HCT116 (cell line): ENCODE measurements around the gene UBE2E1.

Source experiments
- EZH2 ChIP-seq: fragments of 200-600 bp; sonication (generic); IDR thresholded peaks from 2 replicates; pipeline ENCODE4 v1.6.1; 2017; ENCODE audit warnings: antibody characterized with exemption, mixed run types
- POLR2A ChIP-seq: IDR thresholded peaks from 2 replicates; pipeline ENCODE4 v1.7.0; 2011; ENCODE audit warnings: borderline replicate concordance; ENCODE audit not compliant: insufficient read depth, insufficient read length; ENCODE audit errors: extremely low read depth
- RAD21 ChIP-seq: IDR thresholded peaks from 2 replicates; pipeline ENCODE4 v1.6.1; 2012; ENCODE audit warnings: low read depth, mild to moderate bottlenecking
- ZNF274 ChIP-seq: fragments of 200-500 bp; sonication (Bioruptor generic); IDR thresholded peaks from 2 replicates; pipeline ENCODE4 v1.6.1; 2014; ENCODE audit warnings: mild to moderate bottlenecking, low read depth, low read length, inconsistent platforms
- TF ChIP-seq, protein P1 (sequence below), 3 experiments: fragments of 200-600 bp in 1 of 3; sonication (generic) in 1 of 3; IDR thresholded peaks in 2 of 3; conservative IDR thresholded peaks in 1 of 3; 2 replicates each; pipeline ENCODE4 v1.5.1; 2012 to 2017; ENCODE audit warnings: low read depth in 2 of 3, low read length in 2 of 3, antibody characterized with exemption in 1 of 3, borderline replicate concordance in 1 of 3, control low read depth in 1 of 3, mild to moderate bottlenecking in 1 of 3, mixed read lengths in 1 of 3, mixed run types in 1 of 3, moderate library complexity in 1 of 3; ENCODE audit not compliant: insufficient read depth in 1 of 3
- TF ChIP-seq, protein P2 (sequence below): IDR thresholded peaks from 2 replicates; pipeline ENCODE4 v1.6.1; 2011; ENCODE audit warnings: mild to moderate bottlenecking, low read length, moderate library complexity; ENCODE audit not compliant: insufficient replicate concordance; ENCODE audit errors: extremely low read depth
- TF ChIP-seq, protein P3 (sequence below): IDR thresholded peaks from 2 replicates; pipeline ENCODE4 v1.6.1; 2012; ENCODE audit warnings: low read depth

DNA sequence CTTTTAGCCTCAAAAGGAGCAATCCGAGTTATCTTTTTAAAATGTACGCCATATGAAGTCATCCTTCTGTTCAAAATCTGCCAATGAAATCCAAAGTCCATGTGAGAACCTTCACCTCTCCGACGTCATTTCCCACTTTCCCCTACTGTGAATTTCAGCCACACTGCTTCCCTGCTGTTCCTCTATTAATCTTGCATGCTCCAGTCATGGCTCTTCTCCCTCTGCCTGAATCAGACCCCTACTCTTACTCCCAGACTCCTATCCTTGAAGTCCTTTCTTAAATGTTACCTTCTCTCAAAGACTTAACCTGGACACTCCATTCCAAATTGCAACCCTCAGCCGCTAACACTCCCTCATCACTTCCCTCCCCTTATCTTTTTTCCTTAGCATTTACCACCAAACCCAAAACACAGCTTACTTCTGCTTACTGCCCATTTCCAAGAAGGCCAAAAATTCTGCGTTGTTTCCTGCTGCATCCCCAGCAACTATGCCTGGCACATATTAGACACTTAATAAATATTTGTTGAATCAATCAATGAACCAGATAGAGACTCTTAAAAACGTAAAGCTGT lies 109.9 kb downstream of the UBE2E1 start:
- TF ChIP-seq, protein P1, sequence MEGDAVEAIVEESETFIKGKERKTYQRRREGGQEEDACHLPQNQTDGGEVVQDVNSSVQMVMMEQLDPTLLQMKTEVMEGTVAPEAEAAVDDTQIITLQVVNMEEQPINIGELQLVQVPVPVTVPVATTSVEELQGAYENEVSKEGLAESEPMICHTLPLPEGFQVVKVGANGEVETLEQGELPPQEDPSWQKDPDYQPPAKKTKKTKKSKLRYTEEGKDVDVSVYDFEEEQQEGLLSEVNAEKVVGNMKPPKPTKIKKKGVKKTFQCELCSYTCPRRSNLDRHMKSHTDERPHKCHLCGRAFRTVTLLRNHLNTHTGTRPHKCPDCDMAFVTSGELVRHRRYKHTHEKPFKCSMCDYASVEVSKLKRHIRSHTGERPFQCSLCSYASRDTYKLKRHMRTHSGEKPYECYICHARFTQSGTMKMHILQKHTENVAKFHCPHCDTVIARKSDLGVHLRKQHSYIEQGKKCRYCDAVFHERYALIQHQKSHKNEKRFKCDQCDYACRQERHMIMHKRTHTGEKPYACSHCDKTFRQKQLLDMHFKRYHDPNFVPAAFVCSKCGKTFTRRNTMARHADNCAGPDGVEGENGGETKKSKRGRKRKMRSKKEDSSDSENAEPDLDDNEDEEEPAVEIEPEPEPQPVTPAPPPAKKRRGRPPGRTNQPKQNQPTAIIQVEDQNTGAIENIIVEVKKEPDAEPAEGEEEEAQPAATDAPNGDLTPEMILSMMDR (IDR thresholded peaks at IDR 0.05 in 2 of 3, conservative IDR thresholded peaks at IDR 0.05 in 1 of 3; ENCODE audit: borderline replicate concordance in 1 of 3, insufficient read depth in 1 of 3, low read depth in 2 of 3, low read length in 2 of 3) = no peak
- TF ChIP-seq, protein P2, sequence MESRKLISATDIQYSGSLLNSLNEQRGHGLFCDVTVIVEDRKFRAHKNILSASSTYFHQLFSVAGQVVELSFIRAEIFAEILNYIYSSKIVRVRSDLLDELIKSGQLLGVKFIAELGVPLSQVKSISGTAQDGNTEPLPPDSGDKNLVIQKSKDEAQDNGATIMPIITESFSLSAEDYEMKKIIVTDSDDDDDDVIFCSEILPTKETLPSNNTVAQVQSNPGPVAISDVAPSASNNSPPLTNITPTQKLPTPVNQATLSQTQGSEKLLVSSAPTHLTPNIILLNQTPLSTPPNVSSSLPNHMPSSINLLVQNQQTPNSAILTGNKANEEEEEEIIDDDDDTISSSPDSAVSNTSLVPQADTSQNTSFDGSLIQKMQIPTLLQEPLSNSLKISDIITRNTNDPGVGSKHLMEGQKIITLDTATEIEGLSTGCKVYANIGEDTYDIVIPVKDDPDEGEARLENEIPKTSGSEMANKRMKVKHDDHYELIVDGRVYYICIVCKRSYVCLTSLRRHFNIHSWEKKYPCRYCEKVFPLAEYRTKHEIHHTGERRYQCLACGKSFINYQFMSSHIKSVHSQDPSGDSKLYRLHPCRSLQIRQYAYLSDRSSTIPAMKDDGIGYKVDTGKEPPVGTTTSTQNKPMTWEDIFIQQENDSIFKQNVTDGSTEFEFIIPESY = no peak
- TF ChIP-seq ZNF274 (no peak), EZH2 (no peak), RAD21 (no peak), POLR2A (no peak)
- TF ChIP-seq, protein P3, sequence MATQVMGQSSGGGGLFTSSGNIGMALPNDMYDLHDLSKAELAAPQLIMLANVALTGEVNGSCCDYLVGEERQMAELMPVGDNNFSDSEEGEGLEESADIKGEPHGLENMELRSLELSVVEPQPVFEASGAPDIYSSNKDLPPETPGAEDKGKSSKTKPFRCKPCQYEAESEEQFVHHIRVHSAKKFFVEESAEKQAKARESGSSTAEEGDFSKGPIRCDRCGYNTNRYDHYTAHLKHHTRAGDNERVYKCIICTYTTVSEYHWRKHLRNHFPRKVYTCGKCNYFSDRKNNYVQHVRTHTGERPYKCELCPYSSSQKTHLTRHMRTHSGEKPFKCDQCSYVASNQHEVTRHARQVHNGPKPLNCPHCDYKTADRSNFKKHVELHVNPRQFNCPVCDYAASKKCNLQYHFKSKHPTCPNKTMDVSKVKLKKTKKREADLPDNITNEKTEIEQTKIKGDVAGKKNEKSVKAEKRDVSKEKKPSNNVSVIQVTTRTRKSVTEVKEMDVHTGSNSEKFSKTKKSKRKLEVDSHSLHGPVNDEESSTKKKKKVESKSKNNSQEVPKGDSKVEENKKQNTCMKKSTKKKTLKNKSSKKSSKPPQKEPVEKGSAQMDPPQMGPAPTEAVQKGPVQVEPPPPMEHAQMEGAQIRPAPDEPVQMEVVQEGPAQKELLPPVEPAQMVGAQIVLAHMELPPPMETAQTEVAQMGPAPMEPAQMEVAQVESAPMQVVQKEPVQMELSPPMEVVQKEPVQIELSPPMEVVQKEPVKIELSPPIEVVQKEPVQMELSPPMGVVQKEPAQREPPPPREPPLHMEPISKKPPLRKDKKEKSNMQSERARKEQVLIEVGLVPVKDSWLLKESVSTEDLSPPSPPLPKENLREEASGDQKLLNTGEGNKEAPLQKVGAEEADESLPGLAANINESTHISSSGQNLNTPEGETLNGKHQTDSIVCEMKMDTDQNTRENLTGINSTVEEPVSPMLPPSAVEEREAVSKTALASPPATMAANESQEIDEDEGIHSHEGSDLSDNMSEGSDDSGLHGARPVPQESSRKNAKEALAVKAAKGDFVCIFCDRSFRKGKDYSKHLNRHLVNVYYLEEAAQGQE = no peak
